IMR-90 (cell line): Measurements from ENCODE around the gene SEMA6A. TPM values are rescaled to one million over a fixed set of nuclear protein-coding genes. Genes with fewer than 3 reads are reported as not detected.

Source experiments
- ATAC-seq: fragments of 200-7000 bp; cut with Tn5 transposase; 2 replicates; pipeline ENCODE4 v1.9.1; 2020; ENCODE audit warnings: low read depth, mild to moderate bottlenecking, moderate library complexity
- BruUV-seq: library from RNA; stranded (reverse); fragments of 400-500 nt; replicated peaks from 2 replicates; lab custom pipeline; 2021; lab: Mats Ljungman, UMichigan
- CTCF ChIA-PET: fragments of 300-600 bp; formaldehyde crosslinking; extraction: SDS; loops from one replicate; lab custom pipeline; 2021; ENCODE audit warnings: antibody characterized with exemption; lab: Yijun Ruan, JAX
- POLR2A ChIA-PET: fragments of 300-600 bp; sonication (Branson Sonifier 250); formaldehyde crosslinking; loops from one replicate; lab custom pipeline; 2022; ENCODE audit warnings: antibody characterized with exemption; ENCODE audit not compliant: unreplicated experiment; lab: Charles Lee
- DNase-seq: peaks from one replicate; pipeline ENCODE4 v3.0.0; 2013
- H2AFZ ChIP-seq: replicated peaks from 2 replicates; pipeline ENCODE3; 2013; ENCODE audit warnings: low read length, mild to moderate bottlenecking; ENCODE audit not compliant: poor library complexity
- H2AK5ac ChIP-seq: 2 replicates; pipeline ENCODE4 v1.6.1; 2013; ENCODE audit warnings: low read depth, low read length, inconsistent platforms
- H2AK9ac ChIP-seq: replicated peaks from 2 replicates; pipeline ENCODE3; 2013; ENCODE audit warnings: mild to moderate bottlenecking, low read depth, low read length, moderate library complexity; ENCODE audit not compliant: poor library complexity
- H2BK120ac ChIP-seq: 2 replicates; pipeline ENCODE4 v1.6.1; 2013; ENCODE audit warnings: low read depth, low read length, inconsistent platforms
- H2BK15ac ChIP-seq: 3 replicates; pipeline ENCODE4 v1.6.1; 2013; ENCODE audit warnings: low read depth, low read length, inconsistent platforms
- H2BK20ac ChIP-seq: 2 replicates; pipeline ENCODE4 v1.6.1; 2013; ENCODE audit warnings: low read depth, mild to moderate bottlenecking, inconsistent platforms, low read length, moderate library complexity
- H2BK5ac ChIP-seq: 2 replicates; pipeline ENCODE4 v1.6.1; 2013; ENCODE audit warnings: mild to moderate bottlenecking, low read depth, low read length, inconsistent platforms; ENCODE audit not compliant: poor library complexity, severe bottlenecking
- H3K14ac ChIP-seq: replicated peaks from 2 replicates; pipeline ENCODE4 v1.6.1; 2013; ENCODE audit warnings: low read depth, low read length, inconsistent platforms
- H3K18ac ChIP-seq: 2 replicates; pipeline ENCODE4 v1.6.1; 2013; ENCODE audit warnings: low read depth, low read length, control low read depth
- H3K23ac ChIP-seq: 2 replicates; pipeline ENCODE4 v1.6.1; 2013; ENCODE audit warnings: low read depth, low read length, inconsistent platforms
- H3K27ac ChIP-seq: 2 replicates; pipeline ENCODE4 v1.5.1; 2013; ENCODE audit warnings: mild to moderate bottlenecking, control low read depth, low read length; ENCODE audit not compliant: insufficient read depth
- H3K27me3 ChIP-seq: 2 replicates; pipeline ENCODE4 v1.6.1; 2013; ENCODE audit warnings: low read length; ENCODE audit not compliant: control insufficient read depth, insufficient read depth
- H3K36me3 ChIP-seq: 2 replicates; pipeline ENCODE4 v1.6.1; 2013; ENCODE audit warnings: low read length, mixed read lengths; ENCODE audit not compliant: control insufficient read depth, insufficient read depth
- H3K4ac ChIP-seq: 2 replicates; pipeline ENCODE4 v1.6.1; 2013; ENCODE audit warnings: low read depth, low read length, inconsistent platforms
- H3K4me1 ChIP-seq: 2 replicates; pipeline ENCODE4 v1.6.1; 2013; ENCODE audit warnings: low read length, mixed read lengths; ENCODE audit not compliant: control insufficient read depth, insufficient read depth
- H3K4me2 ChIP-seq: 2 replicates; pipeline ENCODE4 v1.6.1; 2013; ENCODE audit warnings: low read depth, mild to moderate bottlenecking, control low read depth, low read length, moderate library complexity
- H3K4me3 ChIP-seq: 2 replicates; pipeline ENCODE4 v1.5.1; 2013; ENCODE audit warnings: low read depth, mild to moderate bottlenecking, control low read depth, low read length, moderate library complexity; ENCODE audit not compliant: insufficient read depth
- H3K56ac ChIP-seq: 2 replicates; pipeline ENCODE4 v1.6.1; 2013; ENCODE audit warnings: low read length, inconsistent platforms; ENCODE audit not compliant: insufficient read depth; ENCODE audit errors: extremely low read depth
- H3K79me1 ChIP-seq, 2 experiments: 2 replicates each; pipeline ENCODE4 v1.6.1; 2013; ENCODE audit warnings: low read length in 2 of 2, inconsistent platforms in 1 of 2, low read depth in 1 of 2
- H3K9ac ChIP-seq: 2 replicates; pipeline ENCODE4 v1.6.1; 2013; ENCODE audit warnings: low read depth, low read length, control low read depth
- H3K9me1 ChIP-seq: 2 replicates; pipeline ENCODE4 v1.6.1; 2013; ENCODE audit warnings: low read length, inconsistent platforms; ENCODE audit not compliant: insufficient read depth
- H3K9me3 ChIP-seq: 2 replicates; pipeline ENCODE4 v1.6.1; 2013; ENCODE audit warnings: low read length; ENCODE audit not compliant: control insufficient read depth, insufficient read depth
- H4K20me1 ChIP-seq: 2 replicates; pipeline ENCODE4 v1.6.1; 2013; ENCODE audit warnings: low read length, inconsistent platforms; ENCODE audit not compliant: insufficient read depth
- H4K5ac ChIP-seq: 2 replicates; pipeline ENCODE4 v1.6.1; 2013; ENCODE audit warnings: mild to moderate bottlenecking, low read depth, low read length, control low read depth
- H4K8ac ChIP-seq, 2 experiments: 2 replicates each; pipeline ENCODE4 v1.6.1; 2013; ENCODE audit warnings: low read depth in 2 of 2, low read length in 2 of 2, control low read depth in 1 of 2, inconsistent platforms in 1 of 2
- H4K91ac ChIP-seq: 2 replicates; pipeline ENCODE4 v1.6.1; 2013; ENCODE audit warnings: low read depth, low read length, inconsistent platforms; ENCODE audit not compliant: insufficient read depth
- BHLHE40 ChIP-seq: fragments of 150-350 bp; IDR thresholded peaks from 2 replicates; pipeline ENCODE4 v1.6.1; 2016; ENCODE audit warnings: mild to moderate bottlenecking, low read depth, low read length
- CEBPB ChIP-seq: IDR thresholded peaks from 2 replicates; pipeline ENCODE4 v1.6.1; 2012; ENCODE audit warnings: low read depth, low read length, improper control_type of control experiment
- CHD1 ChIP-seq: IDR thresholded peaks from 2 replicates; pipeline ENCODE4 v1.6.1; 2012; ENCODE audit warnings: low read depth, low read length, improper control_type of control experiment
- FOS ChIP-seq: fragments of 150-350 bp; IDR thresholded peaks from 2 replicates; pipeline ENCODE4 v1.6.1; 2016; ENCODE audit warnings: low read depth, low read length
- MAFK ChIP-seq: IDR thresholded peaks from 2 replicates; pipeline ENCODE4 v1.6.1; 2012; ENCODE audit warnings: low read depth, low read length, improper control_type of control experiment
- MAZ ChIP-seq: IDR thresholded peaks from 2 replicates; pipeline ENCODE4 v1.6.1; 2012; ENCODE audit warnings: low read depth, mild to moderate bottlenecking, low read length, improper control_type of control experiment, moderate library complexity, borderline replicate concordance
- MXI1 ChIP-seq: IDR thresholded peaks from 2 replicates; pipeline ENCODE4 v1.6.1; 2012; ENCODE audit warnings: low read depth, mild to moderate bottlenecking, low read length, moderate library complexity, borderline replicate concordance
- NFE2L2 ChIP-seq: fragments of 150-350 bp; IDR thresholded peaks from 2 replicates; pipeline ENCODE4 v1.6.1; 2016; ENCODE audit warnings: low read depth, mild to moderate bottlenecking, low read length
- POLR2A ChIP-seq: IDR thresholded peaks from 2 replicates; pipeline ENCODE4 v1.6.1; 2012; ENCODE audit warnings: mild to moderate bottlenecking, low read depth, low read length
- RAD21 ChIP-seq: IDR thresholded peaks from 2 replicates; pipeline ENCODE4 v1.6.1; 2012; ENCODE audit warnings: low read length, improper control_type of control experiment
- RCOR1 ChIP-seq: IDR thresholded peaks from 2 replicates; pipeline ENCODE4 v1.6.1; 2012; ENCODE audit warnings: mild to moderate bottlenecking, low read length, improper control_type of control experiment; ENCODE audit not compliant: insufficient replicate concordance
- RFX5 ChIP-seq: IDR thresholded peaks from 2 replicates; pipeline ENCODE4 v1.8.0; 2012; ENCODE audit warnings: low read depth, mild to moderate bottlenecking, low read length, moderate library complexity
- SMC3 ChIP-seq: fragments of 150-350 bp; IDR thresholded peaks from 2 replicates; pipeline ENCODE4 v1.6.1; 2016; ENCODE audit warnings: low read depth, mild to moderate bottlenecking, antibody characterized with exemption, low read length, moderate library complexity
- WGBS, 2 experiments: methylation state at CpG; one replicate each; pipeline versions ENCODE4 v1.1.5 to v1.1.7; 2013; ENCODE audit warnings: missing lambda C conversion rate in 2 of 2; ENCODE audit not compliant: insufficient read length in 1 of 2; ENCODE audit errors: extremely low coverage in 2 of 2; 5-methylcytosine and 5-hydroxymethylcytosine counted together
- dilution Hi-C: fragments of 300-500 bp; cut with HindIII; formaldehyde crosslinking; loops from one replicate; pipeline ENCODE4 v1.14.3; 2018; ENCODE audit warnings: low sequenced_read_pairs; ENCODE audit not compliant: unreplicated experiment
- in situ Hi-C: fragments of 300-500 bp; cut with MboI; formaldehyde crosslinking; loops from 3 replicates; pipeline ENCODE4 v1.14.3; 2019; ENCODE audit warnings: low sequenced_read_pairs, inconsistent platforms, mixed read lengths
- intact Hi-C: fragments of 100-400 bp; cut with micrococcal nuclease; formaldehyde crosslinking; loops from 2 replicates; pipeline ENCODE4 v1.10.0; 2022
- polyA plus RNA-seq, 3 experiments: library from polyadenylated mRNA; depleted of rRNA; stranded (reverse); fragments of >200 nt; gene quantifications; 2 replicates each; pipeline ENCODE4 v1.2.3, GENCODE V29; 2012; ENCODE audit warnings: low replicate concordance in 1 of 3
- total RNA-seq: library from RNA; depleted of rRNA; stranded (reverse); fragments of >200 nt; gene quantifications from 2 replicates; pipeline ENCODE4 v1.2.3, GENCODE V29; 2012
- TF ChIP-seq, protein P1 (sequence below): fragments of 150-350 bp; IDR thresholded peaks from 2 replicates; pipeline ENCODE4 v1.6.1; 2017; ENCODE audit warnings: mild to moderate bottlenecking, antibody characterized with exemption, low read length, low read depth
- TF ChIP-seq, protein P2 (sequence below): fragments of 150-350 bp; IDR thresholded peaks from 2 replicates; pipeline ENCODE4 v1.6.1; 2016; ENCODE audit warnings: low read depth, mild to moderate bottlenecking, low read length, moderate library complexity, borderline replicate concordance
- TF ChIP-seq, protein P3 (sequence below): conservative IDR thresholded peaks from 2 replicates; pipeline ENCODE4 v1.5.1; 2012; ENCODE audit warnings: mild to moderate bottlenecking, low read depth, low read length, improper control_type of control experiment

The SEMA6A gene
- total and polyA plus RNA-seq, 2 of the 4 experiments (the other 2 are of a cell fraction): 0.27 to 0.36 TPM

DNA sequence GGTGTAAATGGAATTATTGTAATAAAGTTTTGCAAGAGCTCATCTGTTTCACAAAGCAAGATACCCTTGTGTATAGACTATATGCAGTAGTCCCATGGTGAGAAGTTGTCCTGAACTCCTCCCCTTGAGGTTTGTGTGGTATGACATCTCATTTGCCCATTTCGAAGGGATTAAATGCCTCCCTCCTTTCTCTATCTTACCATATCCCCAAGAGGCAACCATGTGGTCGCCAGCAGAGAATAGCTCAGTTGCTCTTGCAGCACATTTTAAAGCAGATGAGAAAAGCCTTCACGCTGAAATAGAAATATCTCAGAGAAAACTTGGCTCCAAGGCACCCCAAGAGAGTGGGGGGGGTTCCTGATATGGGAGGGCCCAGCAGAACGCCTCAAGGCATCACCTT lies 4.6 kb downstream of the SEMA6A start:
- DNase-seq: no peak
- no TSS peak for BruUV-seq

More for the DNA sequence above, 4.6 kb downstream of the SEMA6A start:
- Histone ChIP-seq H3K56ac (no peak overlapping the region), H2AK9ac (no peak overlapping the region), H3K27me3 (peaks cover 29% of the 10 kb centered on the region), H2BK15ac (no peak overlapping the region), H3K4ac (no peak overlapping the region), H2AK5ac (no peak overlapping the region), H4K8ac (no peak overlapping the region), H3K14ac (no peak overlapping the region), H4K20me1 (no peaks in the 10 kb centered on the region), H2BK5ac (no peak overlapping the region), H3K4me3 (no peak overlapping the region), H3K9me3 (no peaks in the 10 kb centered on the region; the same call in 1 of the 2 replicates), H3K27ac (no peak overlapping the region), H2AFZ (no peak overlapping the region), H2BK20ac (no peak overlapping the region), H4K91ac (no peak overlapping the region), H3K23ac (no peak overlapping the region), H2BK120ac (no peak overlapping the region), H3K9ac (no peak overlapping the region), H3K9me1 (no peaks in the 10 kb centered on the region), H3K18ac (no peak overlapping the region), H4K5ac (no peak overlapping the region), H3K4me2 (no peak overlapping the region), H3K79me1 (no peaks in the 10 kb centered on the region), H3K4me1 (no peaks in the 10 kb centered on the region; the same call in 1 of the 2 replicates), H3K36me3 (no peaks in the 10 kb centered on the region)
- intact Hi-C loops: loop anchor here (5.0 to 10.0 kb wide), 3 partner anchors 298 to 945 kb away; no protein-coding TSS in a partner anchor
- ATAC-seq: no peak
- dilution Hi-C loops: no loop called here
- CTCF ChIA-PET: no interaction called here
- POLR2A ChIA-PET: no interaction called here
- no peak for TF ChIP-seq SMC3
- no peak for TF ChIP-seq FOS
- no peak for TF ChIP-seq CEBPB
- no peak for TF ChIP-seq CHD1
- no peak for TF ChIP-seq RFX5
- TF ChIP-seq, protein P1, sequence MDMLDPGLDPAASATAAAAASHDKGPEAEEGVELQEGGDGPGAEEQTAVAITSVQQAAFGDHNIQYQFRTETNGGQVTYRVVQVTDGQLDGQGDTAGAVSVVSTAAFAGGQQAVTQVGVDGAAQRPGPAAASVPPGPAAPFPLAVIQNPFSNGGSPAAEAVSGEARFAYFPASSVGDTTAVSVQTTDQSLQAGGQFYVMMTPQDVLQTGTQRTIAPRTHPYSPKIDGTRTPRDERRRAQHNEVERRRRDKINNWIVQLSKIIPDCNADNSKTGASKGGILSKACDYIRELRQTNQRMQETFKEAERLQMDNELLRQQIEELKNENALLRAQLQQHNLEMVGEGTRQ: no peak
- TF ChIP-seq RAD21: no peak
- TF ChIP-seq NFE2L2: no peak
- no peak for TF ChIP-seq BHLHE40
- no peak for TF ChIP-seq MAFK
- TF ChIP-seq, protein P2, sequence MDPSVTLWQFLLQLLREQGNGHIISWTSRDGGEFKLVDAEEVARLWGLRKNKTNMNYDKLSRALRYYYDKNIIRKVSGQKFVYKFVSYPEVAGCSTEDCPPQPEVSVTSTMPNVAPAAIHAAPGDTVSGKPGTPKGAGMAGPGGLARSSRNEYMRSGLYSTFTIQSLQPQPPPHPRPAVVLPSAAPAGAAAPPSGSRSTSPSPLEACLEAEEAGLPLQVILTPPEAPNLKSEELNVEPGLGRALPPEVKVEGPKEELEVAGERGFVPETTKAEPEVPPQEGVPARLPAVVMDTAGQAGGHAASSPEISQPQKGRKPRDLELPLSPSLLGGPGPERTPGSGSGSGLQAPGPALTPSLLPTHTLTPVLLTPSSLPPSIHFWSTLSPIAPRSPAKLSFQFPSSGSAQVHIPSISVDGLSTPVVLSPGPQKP: no peak
- TF ChIP-seq MAZ: no peak
- TF ChIP-seq RCOR1: no peak
- TF ChIP-seq, protein P3, sequence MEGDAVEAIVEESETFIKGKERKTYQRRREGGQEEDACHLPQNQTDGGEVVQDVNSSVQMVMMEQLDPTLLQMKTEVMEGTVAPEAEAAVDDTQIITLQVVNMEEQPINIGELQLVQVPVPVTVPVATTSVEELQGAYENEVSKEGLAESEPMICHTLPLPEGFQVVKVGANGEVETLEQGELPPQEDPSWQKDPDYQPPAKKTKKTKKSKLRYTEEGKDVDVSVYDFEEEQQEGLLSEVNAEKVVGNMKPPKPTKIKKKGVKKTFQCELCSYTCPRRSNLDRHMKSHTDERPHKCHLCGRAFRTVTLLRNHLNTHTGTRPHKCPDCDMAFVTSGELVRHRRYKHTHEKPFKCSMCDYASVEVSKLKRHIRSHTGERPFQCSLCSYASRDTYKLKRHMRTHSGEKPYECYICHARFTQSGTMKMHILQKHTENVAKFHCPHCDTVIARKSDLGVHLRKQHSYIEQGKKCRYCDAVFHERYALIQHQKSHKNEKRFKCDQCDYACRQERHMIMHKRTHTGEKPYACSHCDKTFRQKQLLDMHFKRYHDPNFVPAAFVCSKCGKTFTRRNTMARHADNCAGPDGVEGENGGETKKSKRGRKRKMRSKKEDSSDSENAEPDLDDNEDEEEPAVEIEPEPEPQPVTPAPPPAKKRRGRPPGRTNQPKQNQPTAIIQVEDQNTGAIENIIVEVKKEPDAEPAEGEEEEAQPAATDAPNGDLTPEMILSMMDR: no peak
- no peak for TF ChIP-seq MXI1
- no peak for TF ChIP-seq POLR2A
- WGBS, 2 experiments: no CpG with 5 or more reads among the region's 4 CpGs
- in situ Hi-C loops: no loop called here
